ENCODE measurements around the gene CBS. TPM values are rescaled to one million over a fixed set of nuclear protein-coding genes. Genes with fewer than 3 reads are reported as not detected.

The CBS gene
- total RNA-seq, 1 experiment from 2014 or later = 380 TPM

Other genes with a start within 250 kb of the CBS start
- 12.9 and 15.3 TPM in 2 replicates for gene WDR4, start 196.3 kb downstream of the CBS start, total RNA-seq (2014; rRNA removed; shearing (Covaris generic))
- gene NDUFV3, start 182.5 kb downstream of the CBS start, total RNA-seq (2014; rRNA removed; shearing (Covaris generic)) = 40.5 and 41.9 TPM in 2 replicates
- gene ERVH48-1, start 150.2 kb downstream of the CBS start, total RNA-seq (2014; rRNA removed; shearing (Covaris generic)) = 42.9 and 57.1 TPM in 2 replicates
- gene PKNOX1, start 101.3 kb downstream of the CBS start, total RNA-seq (2014; rRNA removed; shearing (Covaris generic)) = 17.7 and 20.0 TPM in 2 replicates
- gene U2AF1, start 31.7 kb upstream of the CBS start, total RNA-seq (2014; rRNA removed; shearing (Covaris generic)) = 26.6 and 30.3 TPM in 2 replicates
- not detected in 2 replicates for gene CRYAA, start 93.2 kb upstream of the CBS start, total RNA-seq (2014; rRNA removed; shearing (Covaris generic))